Natural killer cell (primary cell): ENCODE measurements around the gene GJC2. TPM values are rescaled to one million over a fixed set of nuclear protein-coding genes. Genes with fewer than 3 reads are reported as not detected.

Source experiments
- ATAC-seq, 3 donors: fragments of 150-1000 bp in 2 of 3; fragments of 200-7000 bp in 1 of 3; cut with Tn5 transposase; 1 replicate in 1 of 3; 2 replicates in 2 of 3; pipeline ENCODE4 v1.10.0; 2021; ENCODE audit warnings: mild to moderate bottlenecking in 2 of 3, moderate library complexity in 2 of 3
- DNase-seq, 2 donors: peaks; one replicate each; pipeline versions ENCODE4 v3.0.0 to v3.0.0-alpha.2; 2013 to 2021; ENCODE audit warnings: mixed read lengths in 1 of 2
- H3K27ac ChIP-seq: one replicate; pipeline ENCODE4 v1.5.1; 2013; ENCODE audit warnings: mild to moderate bottlenecking, low read length
- H3K27me3 ChIP-seq: one replicate; pipeline ENCODE4 v1.6.1; 2013; ENCODE audit warnings: low read length; ENCODE audit not compliant: control insufficient read depth, insufficient read depth
- H3K36me3 ChIP-seq: one replicate; pipeline ENCODE4 v1.6.1; 2013; ENCODE audit warnings: low read length; ENCODE audit not compliant: control insufficient read depth, insufficient read depth
- H3K4me1 ChIP-seq: one replicate; pipeline ENCODE4 v1.6.1; 2013; ENCODE audit warnings: low read length; ENCODE audit not compliant: control insufficient read depth, insufficient read depth
- H3K4me3 ChIP-seq: one replicate; pipeline ENCODE4 v1.5.1; 2013; ENCODE audit warnings: low read length
- H3K9me3 ChIP-seq: one replicate; pipeline ENCODE4 v1.6.1; 2013; ENCODE audit warnings: low read length; ENCODE audit not compliant: control insufficient read depth, insufficient read depth
- H3K27ac Mint-ChIP-seq, 2 donors: one replicate each; pipeline ENCODE4 v1.8.0; 2022; ENCODE audit warnings: mild to moderate bottlenecking in 2 of 2, mixed read lengths in 2 of 2, moderate library complexity in 1 of 2
- H3K27me3 Mint-ChIP-seq, 2 donors: one replicate each; pipeline ENCODE4 v1.8.0; 2022; ENCODE audit warnings: low read depth in 2 of 2, mixed read lengths in 2 of 2
- H3K36me3 Mint-ChIP-seq: one replicate; pipeline ENCODE4 v1.8.0; 2022; ENCODE audit warnings: mixed read lengths
- H3K4me1 Mint-ChIP-seq, 2 donors: one replicate each; pipeline ENCODE4 v1.8.0; 2022; ENCODE audit warnings: mixed read lengths in 2 of 2
- H3K4me3 Mint-ChIP-seq: one replicate; pipeline ENCODE4 v1.8.0; 2022; ENCODE audit warnings: mild to moderate bottlenecking, moderate library complexity, mixed read lengths
- H3K9me3 Mint-ChIP-seq, 2 donors: one replicate each; pipeline ENCODE4 v1.8.0; 2022; ENCODE audit warnings: mixed read lengths in 2 of 2
- CTCF ChIP-seq: fragments of 200-600 bp; IDR thresholded peaks from one replicate; pipeline ENCODE4 v1.8.0; 2022; ENCODE audit warnings: antibody characterized with exemption
- WGBS: methylation state at CpG from one replicate; pipeline ENCODE4 v1.1.7; 2013; ENCODE audit warnings: missing lambda C conversion rate; ENCODE audit not compliant: insufficient coverage; 5-methylcytosine and 5-hydroxymethylcytosine counted together
- intact Hi-C: fragments of 100-400 bp; cut with micrococcal nuclease; formaldehyde crosslinking; loops from one replicate; pipeline ENCODE4 v1.14.2; 2022
- total RNA-seq, 4 donors: library from RNA; stranded (reverse); fragments of 120-200 nt in 1 of 4; gene quantifications; one replicate each; pipeline versions ENCODE4 v1.2.3 to v1.2.4, GENCODE V29; 2013 to 2022

Gene GJC2
- total RNA-seq, 3 donors from 2014 or later (not counting 1 experiment from before 2014, with no cell fraction given) = 1.0 to 2.2 (median 1.7) TPM

DNA sequence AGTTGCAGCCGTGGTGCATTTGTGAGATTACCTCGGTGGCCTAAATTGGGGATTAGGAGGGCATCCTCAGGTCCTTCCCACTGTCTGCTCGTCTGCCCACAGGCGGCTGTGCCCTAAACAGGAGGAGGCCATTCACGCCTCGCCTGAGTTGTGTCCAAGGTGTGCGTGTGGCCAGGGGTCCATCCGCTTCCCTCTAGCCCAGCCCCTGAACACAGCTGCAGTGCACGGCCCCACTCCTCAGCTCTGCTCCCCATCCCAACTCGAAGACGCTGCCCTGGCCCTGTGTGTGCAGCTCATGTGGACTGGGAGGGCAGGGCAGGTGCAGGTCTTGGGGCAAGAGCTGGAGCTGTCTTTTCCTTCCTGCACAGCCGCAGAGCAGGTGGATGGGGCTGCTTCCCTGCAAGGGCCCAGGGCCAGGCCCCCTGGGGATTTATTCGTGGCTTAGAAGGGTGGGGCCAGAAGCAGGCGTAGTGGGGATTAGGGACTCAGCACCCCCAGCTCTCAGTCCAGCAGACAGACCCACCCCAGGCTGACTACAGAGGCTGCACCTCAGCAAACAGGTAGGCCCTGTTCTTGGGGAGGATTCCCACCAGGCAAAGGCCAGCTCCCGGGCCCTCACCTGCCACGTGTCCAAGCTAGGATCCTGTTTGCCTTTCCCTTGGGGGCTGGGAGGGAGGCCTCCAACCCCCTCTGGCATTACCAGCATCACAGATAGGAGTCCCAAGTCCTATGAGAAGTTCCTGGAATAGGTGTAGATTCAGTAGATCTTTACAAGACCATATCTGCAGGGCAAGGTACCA, 5.3 kb upstream of the GJC2 start:
- TF ChIP-seq CTCF = no peak
- H3K4me3 ChIP-seq = no peak overlapping the region
- peaks cover 59% of the 10 kb centered on the region for H3K4me1 ChIP-seq
- no peak overlapping the region for H3K27ac ChIP-seq
- intact Hi-C loops = no loop called here
- peaks cover 42% of the 10 kb centered on the region for H3K36me3 ChIP-seq
- Mint-ChIP-seq H3K36me3 (no peaks in the 10 kb centered on the region), H3K4me3 (no peak overlapping the region), H3K4me1 (peaks cover 22 to 51% of the 10 kb centered on the region in 2 donors), H3K27me3 (no peaks in the 10 kb centered on the region), H3K27ac (peak overlapping the region; percentile 95 to 96), H3K9me3 (no peaks in the 10 kb centered on the region)
- DNase-seq = no peak
- no peak for ATAC-seq
- WGBS = 76% methylated on average over 16 of the region's 16 CpGs
- H3K27me3 ChIP-seq = no peaks in the 10 kb centered on the region
- no peaks in the 10 kb centered on the region for H3K9me3 ChIP-seq

DNA sequence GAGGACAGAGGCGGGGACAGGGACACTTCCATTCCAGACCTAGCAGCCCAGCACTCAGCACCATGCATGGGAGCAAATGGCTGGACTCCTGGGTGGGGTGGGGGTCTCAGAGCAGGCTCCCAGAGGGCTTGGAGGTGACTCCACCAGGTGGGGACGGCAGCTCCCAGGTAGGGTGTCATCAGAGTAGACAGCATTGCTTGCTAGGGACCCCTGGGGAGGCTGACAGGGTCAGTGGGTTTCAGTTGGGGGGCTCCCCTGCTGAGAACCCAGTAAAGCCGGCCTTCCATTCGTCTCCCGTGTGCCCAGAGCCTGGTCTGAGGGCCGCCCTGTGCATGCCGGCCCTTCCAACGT, 4.8 kb upstream of the GJC2 start:
- intact Hi-C loops = no loop called here
- H3K4me3 Mint-ChIP-seq = no peak overlapping the region
- Histone ChIP-seq H3K4me1 (peaks cover 56% of the 10 kb centered on the region), H3K27me3 (no peaks in the 10 kb centered on the region), H3K27ac (no peak overlapping the region), H3K4me3 (no peak overlapping the region), H3K36me3 (peaks cover 42% of the 10 kb centered on the region), H3K9me3 (no peaks in the 10 kb centered on the region)
- DNase-seq = no peak
- peaks cover 22 to 45% of the 10 kb centered on the region in 2 donors for H3K4me1 Mint-ChIP-seq
- no peaks in the 10 kb centered on the region for H3K9me3 Mint-ChIP-seq
- no peak for ATAC-seq
- H3K27me3 Mint-ChIP-seq = no peaks in the 10 kb centered on the region
- H3K27ac Mint-ChIP-seq = no peak overlapping the region
- H3K36me3 Mint-ChIP-seq = no peaks in the 10 kb centered on the region
- WGBS = 96% methylated on average over 8 of the region's 8 CpGs
- no peak for TF ChIP-seq CTCF

DNA sequence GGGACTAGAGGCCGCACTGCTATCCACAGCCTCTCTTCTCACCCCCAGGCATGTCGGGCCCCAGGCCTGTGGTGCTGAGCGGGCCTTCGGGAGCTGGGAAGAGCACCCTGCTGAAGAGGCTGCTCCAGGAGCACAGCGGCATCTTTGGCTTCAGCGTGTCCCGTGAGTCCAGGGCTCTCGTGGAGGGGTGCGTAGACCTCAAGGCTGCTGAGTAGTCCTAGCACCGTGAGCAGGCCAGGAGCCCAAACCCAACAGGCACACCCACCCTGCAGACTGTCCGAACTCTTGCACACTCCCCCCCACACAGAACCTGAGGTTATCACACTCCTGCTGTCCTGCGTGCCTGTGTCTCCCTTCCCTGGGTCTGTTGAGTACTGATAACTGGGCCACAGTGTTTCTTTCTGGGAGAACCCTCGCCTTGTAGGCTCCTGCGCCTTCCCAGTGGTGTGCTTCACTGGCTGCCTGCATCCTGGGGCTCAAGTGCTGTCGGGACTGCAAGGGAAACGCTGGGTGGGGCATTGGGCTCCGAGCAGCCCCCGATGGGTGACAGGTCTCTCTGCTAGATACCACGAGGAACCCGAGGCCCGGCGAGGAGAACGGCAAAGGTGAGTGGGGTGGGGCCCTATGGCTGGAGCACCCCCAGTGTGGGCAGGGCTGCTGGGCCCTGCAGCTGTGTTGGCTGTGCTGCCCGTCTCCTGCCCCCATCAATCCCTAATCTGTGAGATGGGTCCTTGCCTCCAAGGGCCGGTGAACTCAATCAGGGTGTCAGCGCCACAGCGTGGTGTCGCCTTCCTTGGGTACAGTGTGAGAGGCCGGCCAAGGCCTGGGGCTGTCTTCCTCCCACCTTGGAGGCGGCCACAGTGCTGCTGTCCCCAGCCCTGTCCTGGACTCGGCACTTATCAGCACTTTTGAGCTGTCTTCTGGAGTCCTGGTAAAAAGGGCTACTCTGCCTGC, 4.0 kb upstream of the GJC2 start:
- intact Hi-C loops = no loop called here
- peaks cover 53% of the 10 kb centered on the region for H3K4me1 ChIP-seq
- peaks cover 42% of the 10 kb centered on the region for H3K36me3 ChIP-seq
- H3K27me3 Mint-ChIP-seq = no peaks in the 10 kb centered on the region
- H3K4me3 ChIP-seq = no peak overlapping the region
- H3K9me3 ChIP-seq = no peaks in the 10 kb centered on the region
- no peak for DNase-seq
- no peaks in the 10 kb centered on the region for H3K9me3 Mint-ChIP-seq
- no peak for ATAC-seq
- H3K4me1 Mint-ChIP-seq = peaks cover 22 to 43% of the 10 kb centered on the region in 2 donors
- H3K36me3 Mint-ChIP-seq = no peaks in the 10 kb centered on the region
- no peak overlapping the region for H3K4me3 Mint-ChIP-seq
- H3K27ac ChIP-seq = no peak overlapping the region
- TF ChIP-seq CTCF = no peak
- H3K27ac Mint-ChIP-seq = no peak overlapping the region
- no peaks in the 10 kb centered on the region for H3K27me3 ChIP-seq
- 94% methylated on average over 31 of the region's 31 CpGs for WGBS
